CD4-positive, alpha-beta T cell treated with Interleukin-21 for 1 hour (primary cell): ENCODE measurements around the gene CRACR2A.
A peak's percentile ranks its signal among the peaks of the same experiment; 100 is the strongest.

Source experiments
- DNase-seq: peaks from one replicate; pipeline ENCODE4 v3.0.0-alpha.2; 2020

Gene CRACR2A

GRCh38 chr12:3681595-3682061 lies 71.3 kb downstream of the CRACR2A start:
- DNase-seq = no peak

GRCh38 chr12:3680919-3681594 lies 71.9 kb downstream of the CRACR2A start:
- DNase-seq = no peak

GRCh38 chr12:3679831-3680230 lies 73.1 kb downstream of the CRACR2A start:
- no peak for DNase-seq

GRCh38 chr12:3677609-3678008 lies 75.3 kb downstream of the CRACR2A start:
- DNase-seq = no peak

GRCh38 chr12:3673981-3674708 lies 78.8 kb downstream of the CRACR2A start:
- no peak for DNase-seq

- DNase-seq = no peak
Measured at GRCh38 chr12:3672113-3672509, 80.8 kb downstream of the CRACR2A start.

GRCh38 chr12:3671330-3672112 lies 81.4 kb downstream of the CRACR2A start:
- no peak for DNase-seq

- DNase-seq = no peak
Measured at GRCh38 chr12:3670083-3670620, 82.8 kb downstream of the CRACR2A start.

- no peak for DNase-seq
Measured at GRCh38 chr12:3669594-3669993, 83.3 kb downstream of the CRACR2A start.

- DNase-seq = no peak
Measured at GRCh38 chr12:3668479-3669165, 84.3 kb downstream of the CRACR2A start.

- DNase-seq = no peak
Measured at GRCh38 chr12:3667485-3667884, 85.4 kb downstream of the CRACR2A start.

GRCh38 chr12:3666441-3666840 lies 86.5 kb downstream of the CRACR2A start:
- DNase-seq = no peak

- no peak for DNase-seq
Measured at GRCh38 chr12:3662521-3662921, 90.4 kb downstream of the CRACR2A start.

GRCh38 chr12:3661028-3661427 lies 91.9 kb downstream of the CRACR2A start:
- no peak for DNase-seq

GRCh38 chr12:3658327-3659163 lies 94.4 kb downstream of the CRACR2A start:
- peak; percentile 17 for DNase-seq

GRCh38 chr12:3656946-3657622 lies 95.8 kb downstream of the CRACR2A start:
- DNase-seq = no peak

GRCh38 chr12:3655328-3655900 lies 97.5 kb downstream of the CRACR2A start:
- peak; percentile 14 for DNase-seq

GRCh38 chr12:3651585-3652424 lies 101.1 kb downstream of the CRACR2A start:
- DNase-seq = no peak

GRCh38 chr12:3647504-3647903 lies 105.4 kb downstream of the CRACR2A start:
- DNase-seq = no peak
